Measurements from ENCODE around the gene SCGB3A1.

SCGB3A1 gene

GRCh38 chr5:180583738-180584137, 7.6 kb downstream of the SCGB3A1 start:
- no peak for DNase-seq

GRCh38 chr5:180580681-180581080, 10.6 kb downstream of the SCGB3A1 start:
- DNase-seq: no peak

GRCh38 chr5:180575571-180575970, 15.7 kb downstream of the SCGB3A1 start:
- no peak for DNase-seq

DNA sequence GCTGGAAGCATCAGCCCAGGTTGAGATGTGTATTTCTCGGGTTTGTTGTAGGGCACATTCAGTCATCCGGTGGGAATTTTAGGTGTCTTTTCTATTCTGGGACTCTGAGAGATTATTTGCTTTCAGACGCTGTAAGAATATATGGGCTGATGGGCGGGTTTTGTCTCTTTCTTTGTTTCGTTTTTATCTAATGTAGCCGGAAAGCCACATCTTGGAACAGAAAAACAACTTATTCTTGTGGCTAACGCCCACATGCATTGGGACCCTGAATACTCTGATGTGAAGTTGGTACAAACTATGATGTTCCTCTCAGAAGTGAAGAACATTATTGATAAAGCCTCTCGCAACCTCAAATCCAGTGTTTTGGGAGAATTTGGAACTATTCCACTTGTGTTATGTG, 22.4 kb downstream of the SCGB3A1 start:
- DNase-seq: no peak

- no peak for DNase-seq
Observed at GRCh38 chr5:180563994-180564393, 27.3 kb downstream of the SCGB3A1 start.

DNA sequence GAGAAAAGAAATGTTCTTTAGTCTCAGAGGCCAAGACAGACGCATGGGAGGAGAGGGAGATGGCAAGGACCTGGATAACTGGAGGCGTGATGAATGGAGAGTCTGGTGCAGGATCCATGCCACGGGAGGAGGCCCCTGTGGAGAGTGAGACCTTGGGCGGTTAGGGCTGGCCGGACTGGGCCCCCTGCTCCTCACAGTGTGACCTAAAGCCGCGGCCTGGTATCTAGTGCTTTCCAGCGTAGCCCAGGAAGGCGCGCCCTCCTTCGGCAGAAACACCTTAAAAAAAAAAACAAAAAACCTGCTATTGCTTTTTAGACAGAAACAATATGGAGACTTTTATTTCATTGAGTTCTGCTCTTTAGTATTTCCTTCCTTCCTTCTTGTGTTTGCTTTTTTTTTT, 33.1 kb downstream of the SCGB3A1 start:
- no peak for DNase-seq

DNA sequence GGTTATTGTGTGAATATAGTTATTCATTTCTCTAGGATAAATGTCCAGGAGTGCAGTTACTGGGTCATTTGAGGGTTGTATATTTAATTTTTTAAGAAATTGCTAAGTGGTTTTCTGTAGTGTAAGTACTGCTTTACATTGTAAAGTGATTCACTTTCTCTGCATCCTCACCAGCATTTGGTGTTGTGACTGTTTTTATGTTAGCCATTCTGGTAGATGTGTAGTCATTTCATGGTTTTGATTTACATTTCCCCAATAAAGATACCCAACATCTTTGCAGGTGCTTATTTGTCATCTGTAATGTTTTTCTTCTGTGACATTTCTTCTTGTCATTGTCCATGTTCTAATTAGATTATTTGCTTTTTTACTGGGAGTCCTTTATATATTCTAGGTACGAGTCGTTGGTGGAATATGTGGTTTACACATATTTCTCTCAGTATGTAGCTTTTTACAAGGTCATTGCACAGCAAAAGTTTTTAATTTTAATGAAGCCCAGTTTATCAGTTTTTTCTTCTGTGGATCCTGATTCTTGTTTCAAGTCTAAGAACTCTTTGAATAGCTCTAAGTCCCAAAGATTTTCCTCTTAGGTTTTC, 34.0 kb downstream of the SCGB3A1 start:
- DNase-seq: no peak

DNA sequence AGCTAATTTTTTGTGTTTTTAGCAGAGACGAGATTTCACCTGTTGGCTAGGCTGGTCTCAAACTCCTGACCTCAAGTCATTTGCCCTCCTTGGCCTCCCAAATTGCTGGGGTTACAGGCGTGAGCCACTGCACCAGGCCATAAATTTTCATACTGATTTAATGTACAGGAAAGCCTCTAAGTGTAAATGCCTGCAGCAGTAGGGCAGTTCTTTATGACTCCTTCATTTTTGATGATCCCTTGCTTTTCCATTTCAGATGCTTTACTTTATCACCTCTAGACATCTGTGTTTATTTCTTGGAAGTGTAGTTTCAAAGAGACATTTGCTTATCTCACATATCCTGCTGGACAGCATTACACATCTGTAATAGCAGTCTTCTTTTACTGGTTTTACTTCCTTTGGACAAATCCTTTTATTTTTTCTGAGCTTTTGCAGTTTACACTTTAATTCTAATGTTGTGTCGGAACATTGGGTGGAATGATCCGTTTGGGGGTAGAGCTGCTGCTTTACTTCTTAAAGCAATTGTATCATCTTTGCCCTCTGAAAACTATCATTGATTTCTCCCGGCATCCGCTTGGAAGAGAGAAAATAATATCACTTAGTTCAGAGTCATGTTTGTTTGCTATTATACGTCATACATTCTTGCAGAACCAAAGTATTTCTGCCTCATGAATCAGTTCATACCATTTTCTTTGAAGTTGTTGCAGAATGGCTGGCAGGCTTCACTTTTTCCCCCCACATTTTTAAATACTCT, 36.0 kb downstream of the SCGB3A1 start:
- DNase-seq: no peak

GRCh38 chr5:180553530-180553929, 37.8 kb downstream of the SCGB3A1 start:
- no peak for DNase-seq

- DNase-seq: no peak
Observed at GRCh38 chr5:180548563-180548962, 42.7 kb downstream of the SCGB3A1 start.

DNA sequence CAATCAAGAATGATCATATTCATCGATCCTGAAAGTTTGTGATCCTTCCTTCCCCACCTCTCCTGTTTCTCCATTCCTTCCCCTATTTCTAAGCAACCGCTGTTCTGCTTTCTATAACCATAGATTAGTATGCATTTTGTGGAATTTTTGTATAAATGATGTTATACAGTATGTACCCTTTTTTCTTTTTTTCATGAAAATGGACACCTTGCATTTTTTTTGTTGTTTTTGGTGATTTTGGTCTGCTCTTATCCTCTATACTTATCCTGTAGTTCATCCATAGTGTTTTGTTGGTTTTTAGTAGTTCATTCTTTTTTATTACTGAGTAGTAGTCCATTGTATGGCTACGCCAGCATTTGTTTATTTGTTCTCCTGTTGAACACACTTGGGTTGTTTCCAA, 46.1 kb downstream of the SCGB3A1 start:
- DNase-seq: no peak

DNA sequence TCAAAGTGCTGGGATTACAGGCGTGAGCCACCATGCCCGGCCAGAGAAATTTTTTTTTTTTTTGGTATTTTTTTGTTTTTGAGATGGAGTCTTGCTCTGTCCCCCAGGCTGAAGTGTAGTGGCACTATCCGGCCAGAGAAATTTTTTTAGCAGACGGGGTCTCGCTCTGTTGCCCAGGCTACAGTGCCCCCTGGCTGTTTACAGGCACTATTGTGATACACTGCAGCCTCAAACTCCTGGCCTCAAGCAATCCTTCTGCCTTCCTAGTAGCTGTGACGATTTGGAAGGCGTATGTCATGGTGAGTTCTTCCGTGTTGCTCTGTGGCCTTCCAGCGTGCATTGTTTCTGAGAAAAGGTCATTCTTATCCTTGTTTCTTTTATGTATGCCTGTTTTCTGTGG, 49.6 kb downstream of the SCGB3A1 start:
- no peak for DNase-seq
